ENCODE measurements around the gene SLC45A1.

GRCh38 chr1:8328271-8328670, 10.4 kb downstream of the SLC45A1 start:
- TF ChIP-seq CTCF (IDR thresholded peaks at IDR 0.05; ENCODE audit: poor library complexity) (no peak), EZH2phosphoT487 (IDR thresholded peaks at IDR 0.05; ENCODE audit: low read depth, severe bottlenecking, unreplicated experiment) (no peak), EZH2 (IDR thresholded peaks at IDR 0.05; ENCODE audit: borderline replicate concordance) (no peak)
